Measurements from ENCODE around the gene CCDC8. TPM values are rescaled to one million over a fixed set of nuclear protein-coding genes. Genes with fewer than 3 reads are reported as not detected.

Gene CCDC8
- total and polyA plus RNA-seq, 9 donors, result 20.1 to 82.6 (median 59.5) TPM

DNA sequence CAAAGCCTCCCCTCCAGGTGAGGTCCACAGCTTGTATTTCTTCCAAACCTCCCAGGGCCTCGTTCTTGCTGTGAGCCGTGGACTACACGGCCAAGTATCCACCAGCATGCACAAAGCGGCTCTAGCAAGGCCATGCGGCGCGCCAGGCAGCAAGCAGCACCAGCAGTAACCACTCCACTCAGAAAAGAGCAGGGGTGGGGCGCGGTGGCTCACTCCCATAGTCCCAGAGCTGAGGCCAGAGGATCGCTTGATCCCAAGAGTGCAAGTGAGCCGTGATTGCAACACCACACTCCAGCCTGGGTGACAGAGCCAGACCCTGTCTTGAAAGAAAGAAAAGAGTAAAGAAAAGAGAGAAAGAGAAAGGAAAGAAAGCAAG lies 4.7 kb downstream of the CCDC8 start:
- no peaks in the 10 kb centered on the region for H3K27me3 ChIP-seq
- H3K4me3 ChIP-seq, result no peak overlapping the region
- H3K27ac ChIP-seq, result peak overlapping the region; percentile 56 to 80
- no peaks in the 10 kb centered on the region for H3K36me3 ChIP-seq
- DNase-seq, result peak; percentile 80 to 89 (median 84)
- intact Hi-C loops (cut with DNase I), result no loop called here
- 2 to 5% (median 3%) methylated on average over 11 of the region's 11 CpGs for WGBS, 3 donors
- no peaks in the 10 kb centered on the region for H3K9me3 ChIP-seq
- peaks cover 23% of the 10 kb centered on the region for H3K4me1 ChIP-seq (ENCODE audit: insufficient read depth)
- TF ChIP-seq POLR2A (IDR thresholded peaks at IDR 0.05), result no peak
- TF ChIP-seq, protein P1, sequence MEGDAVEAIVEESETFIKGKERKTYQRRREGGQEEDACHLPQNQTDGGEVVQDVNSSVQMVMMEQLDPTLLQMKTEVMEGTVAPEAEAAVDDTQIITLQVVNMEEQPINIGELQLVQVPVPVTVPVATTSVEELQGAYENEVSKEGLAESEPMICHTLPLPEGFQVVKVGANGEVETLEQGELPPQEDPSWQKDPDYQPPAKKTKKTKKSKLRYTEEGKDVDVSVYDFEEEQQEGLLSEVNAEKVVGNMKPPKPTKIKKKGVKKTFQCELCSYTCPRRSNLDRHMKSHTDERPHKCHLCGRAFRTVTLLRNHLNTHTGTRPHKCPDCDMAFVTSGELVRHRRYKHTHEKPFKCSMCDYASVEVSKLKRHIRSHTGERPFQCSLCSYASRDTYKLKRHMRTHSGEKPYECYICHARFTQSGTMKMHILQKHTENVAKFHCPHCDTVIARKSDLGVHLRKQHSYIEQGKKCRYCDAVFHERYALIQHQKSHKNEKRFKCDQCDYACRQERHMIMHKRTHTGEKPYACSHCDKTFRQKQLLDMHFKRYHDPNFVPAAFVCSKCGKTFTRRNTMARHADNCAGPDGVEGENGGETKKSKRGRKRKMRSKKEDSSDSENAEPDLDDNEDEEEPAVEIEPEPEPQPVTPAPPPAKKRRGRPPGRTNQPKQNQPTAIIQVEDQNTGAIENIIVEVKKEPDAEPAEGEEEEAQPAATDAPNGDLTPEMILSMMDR (IDR thresholded peaks at IDR 0.05), result no peak
- no peak for TF ChIP-seq EP300 (IDR thresholded peaks at IDR 0.05)

DNA sequence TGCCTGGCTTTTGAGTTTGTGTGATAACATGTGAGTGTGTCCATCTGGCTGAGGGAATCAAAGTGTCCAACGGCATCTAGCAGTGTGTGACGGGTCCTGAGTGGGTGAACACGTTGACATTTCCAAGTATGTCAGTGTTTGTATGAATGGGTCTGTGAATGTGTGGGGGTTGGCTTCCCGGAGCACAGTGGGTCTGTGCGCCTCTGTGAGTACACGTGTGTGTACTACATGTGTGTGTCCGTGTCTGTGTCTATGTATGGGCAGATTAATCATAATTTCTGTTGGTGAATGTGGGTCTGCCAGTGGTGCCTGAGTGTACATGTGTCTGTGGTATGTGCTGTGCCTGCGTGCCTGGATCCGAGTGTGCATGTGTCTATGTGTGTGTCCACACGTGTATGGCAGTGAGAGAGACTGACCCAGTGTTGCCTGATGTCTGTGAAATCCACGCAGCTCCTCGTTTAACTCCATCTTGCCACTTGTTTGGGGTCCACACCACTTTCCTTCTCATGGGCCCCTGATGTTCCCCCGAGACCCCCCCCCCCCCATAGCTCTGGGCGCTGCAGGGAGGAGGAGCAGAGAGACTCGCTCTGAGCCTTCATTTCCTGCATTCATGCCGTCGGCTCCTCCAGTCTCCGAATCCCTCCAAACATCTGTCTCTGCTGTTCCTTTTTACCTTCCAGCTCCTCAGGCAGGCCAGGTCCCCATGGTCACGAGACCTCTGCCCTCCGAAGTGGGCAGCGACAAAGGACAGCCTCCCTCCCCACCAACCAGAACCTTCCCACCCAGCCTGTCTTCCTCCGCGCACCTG lies 5.3 kb downstream of the CCDC8 start:
- WGBS, 3 donors, result 6 to 10% (median 10%) methylated on average over 23 of the region's 23 CpGs

DNA sequence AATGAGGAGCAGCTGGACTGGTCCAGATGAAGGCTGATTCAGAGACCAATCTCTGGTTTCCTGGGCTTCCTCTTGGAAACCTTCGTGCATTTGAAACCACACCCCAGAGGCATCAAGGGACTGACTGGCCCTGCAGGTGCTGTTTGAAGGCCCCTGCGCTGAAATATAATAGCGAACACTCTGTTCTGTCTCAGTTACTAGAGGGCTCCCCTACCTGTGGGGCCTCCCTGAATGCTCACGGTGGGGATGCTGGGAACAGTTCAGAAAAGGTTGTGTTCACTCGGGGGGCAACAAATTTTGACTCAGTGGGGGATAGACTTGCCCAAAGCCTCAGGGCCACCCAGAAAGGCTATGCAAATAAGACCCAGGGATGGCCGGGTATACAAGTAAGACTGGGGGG lies 6.4 kb downstream of the CCDC8 start:
- WGBS, 3 donors, result 4 to 8% (median 5%) methylated on average over 6 of the region's 6 CpGs
- intact Hi-C loops (cut with DNase I), result no loop called here
- DNase-seq, result peak in 1 of 5 donors; percentile 18

More for the DNA sequence above, 5.3 kb downstream of the CCDC8 start:
- Histone ChIP-seq H3K4me3 (no peak overlapping the region), H3K36me3 (no peaks in the 10 kb centered on the region), H3K27me3 (no peaks in the 10 kb centered on the region), H3K9me3 (no peaks in the 10 kb centered on the region), H3K27ac (peak overlapping the region; percentile 56 to 80), H3K4me1 (ENCODE audit: insufficient read depth) (peaks cover 23% of the 10 kb centered on the region)
- intact Hi-C loops (cut with DNase I), result no loop called here
- TF ChIP-seq POLR2A (IDR thresholded peaks at IDR 0.05) (no peak), EP300 (IDR thresholded peaks at IDR 0.05) (no peak)
- TF ChIP-seq, protein P1 (IDR thresholded peaks at IDR 0.05), result no peak
- peak in 2 of 5 donors; percentile 50 to 56 for DNase-seq

DNA sequence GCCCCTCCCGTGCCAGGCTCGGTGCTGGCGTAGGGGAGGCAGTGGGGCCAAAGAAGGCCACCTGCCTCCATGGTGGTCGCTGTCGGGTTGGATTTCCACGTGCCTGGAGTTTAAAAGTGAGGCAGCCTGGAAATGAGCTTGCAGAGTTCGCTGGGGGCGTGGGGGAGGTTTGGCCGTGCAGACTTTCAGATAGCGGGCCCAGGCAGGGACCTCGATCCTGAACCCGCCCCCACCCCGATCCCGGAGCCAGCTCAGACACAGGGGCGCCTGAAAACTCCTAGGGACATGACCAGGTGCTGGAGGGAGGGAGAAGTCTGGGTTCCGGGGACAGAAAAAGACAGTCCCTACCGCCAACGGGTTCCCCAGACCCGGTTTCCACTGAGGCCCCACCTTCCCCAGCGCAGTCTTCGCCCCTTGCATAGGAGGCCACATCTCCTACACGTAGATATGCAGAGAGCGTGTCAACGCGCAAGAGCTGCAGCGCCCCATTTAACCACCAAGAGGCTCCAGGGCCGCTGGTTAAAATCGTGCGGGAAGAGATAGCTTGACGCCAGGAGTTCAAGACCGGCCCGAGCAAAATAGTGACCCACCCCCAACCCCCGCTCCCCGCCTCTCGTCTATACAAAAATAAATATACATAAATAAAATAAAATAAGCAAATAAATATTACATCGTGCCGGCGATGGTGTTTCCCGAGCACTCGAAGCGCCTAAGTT lies 8.5 kb downstream of the CCDC8 start:
- Histone ChIP-seq H3K27me3 (no peaks in the 10 kb centered on the region), H3K27ac (peak overlapping the region; percentile 74 to 78), H3K9me3 (no peaks in the 10 kb centered on the region), H3K36me3 (no peaks in the 10 kb centered on the region), H3K4me1 (ENCODE audit: insufficient read depth) (peaks cover 22% of the 10 kb centered on the region), H3K4me3 (peak overlapping the region; percentile 41)
- DNase-seq, result peak; percentile 60 to 76 (median 66)
- TF ChIP-seq EP300 (IDR thresholded peaks at IDR 0.05), result no peak
- TF ChIP-seq, protein P1 (IDR thresholded peaks at IDR 0.05), result peak in 1 of 3 donors; percentile 23
- intact Hi-C loops (cut with DNase I), result loop anchor here in 2 of 4 donors (2.0 kb wide), 2 partner anchors 82 to 84 kb away; no protein-coding TSS in a partner anchor
- WGBS, 3 donors, result 5 to 12% (median 8%) methylated on average over 39 to 41 of the region's 41 CpGs

More for the DNA sequence above, 6.4 kb downstream of the CCDC8 start:
- no peaks in the 10 kb centered on the region for H3K9me3 ChIP-seq
- TF ChIP-seq POLR2A (IDR thresholded peaks at IDR 0.05), result no peak
- TF ChIP-seq EP300 (IDR thresholded peaks at IDR 0.05), result no peak
- TF ChIP-seq, protein P1 (IDR thresholded peaks at IDR 0.05), result no peak
- no peaks in the 10 kb centered on the region for H3K27me3 ChIP-seq
- H3K4me3 ChIP-seq, result no peak overlapping the region
- peaks cover 22% of the 10 kb centered on the region for H3K4me1 ChIP-seq (ENCODE audit: insufficient read depth)
- H3K27ac ChIP-seq, result peak overlapping the region in 1 of 2 donors; percentile 80
- no peaks in the 10 kb centered on the region for H3K36me3 ChIP-seq
